Measurements from ENCODE around the gene ATP13A2.
"Not testable (repeated sequence)": the region's sequence is repeated elsewhere in the genome, so short reads cannot be mapped to it uniquely, and the experiment has no call there.

Gene ATP13A2

GRCh38 chr1:16938351-16939321 lies 73.1 kb downstream of the ATP13A2 start:
- in situ Hi-C loops (cut with HindIII; ENCODE audit: low sequenced_read_pairs), result no loop called here
- H3K4me3 ChIP-seq (ENCODE audit: low read depth, low read length), result no peak overlapping the region
- no peak for TF ChIP-seq CTCF (IDR thresholded peaks at IDR 0.05; ENCODE audit: low read depth, low read length, missing control alignments)

GRCh38 chr1:16936580-16936979 lies 75.1 kb downstream of the ATP13A2 start:
- H3K4me3 ChIP-seq (ENCODE audit: low read depth, low read length); in situ Hi-C loops (cut with HindIII; ENCODE audit: low sequenced_read_pairs); DNase-seq (ENCODE audit: low read depth): not testable (repeated sequence)

More at GRCh38 chr1:16938351-16939321, 73.1 kb downstream of the ATP13A2 start:
- DNase-seq (ENCODE audit: low read depth), result no peak

All from astrocyte of the cerebellum (primary cell).